Trophoblast cell (in vitro differentiated cells and primary cell): Measurements from ENCODE around the gene PCDHA3.
A peak's percentile ranks its signal among the peaks of the same experiment; 100 is the strongest.
"Not testable (repeated sequence)": the region's sequence is repeated elsewhere in the genome, so short reads cannot be mapped to it uniquely, and the experiment has no call there.

Experiments used
- DNase-seq, 2 donors: peaks; one replicate each; pipeline ENCODE4 v3.0.0-alpha.2; 2016
- H2AFZ ChIP-seq: 2 replicates; pipeline ENCODE4 v1.6.1; 2013; ENCODE audit warnings: low read length, moderate library complexity, mild to moderate bottlenecking; ENCODE audit not compliant: insufficient read depth, poor library complexity
- H2AK5ac ChIP-seq: 2 replicates; pipeline ENCODE4 v1.6.1; 2013; ENCODE audit warnings: mild to moderate bottlenecking, low read length
- H2BK120ac ChIP-seq: 2 replicates; pipeline ENCODE4 v1.6.1; 2013; ENCODE audit warnings: low read length, mild to moderate bottlenecking, moderate library complexity; ENCODE audit not compliant: insufficient read depth, poor library complexity
- H2BK12ac ChIP-seq: 2 replicates; pipeline ENCODE4 v1.6.1; 2013; ENCODE audit warnings: mild to moderate bottlenecking, low read length, moderate library complexity
- H2BK5ac ChIP-seq: 2 replicates; pipeline ENCODE4 v1.6.1; 2013; ENCODE audit warnings: low read length, low read depth, moderate library complexity, mild to moderate bottlenecking; ENCODE audit not compliant: poor library complexity
- H3K14ac ChIP-seq: 2 replicates; pipeline ENCODE4 v1.6.1; 2013; ENCODE audit warnings: mild to moderate bottlenecking, low read length
- H3K18ac ChIP-seq: 2 replicates; pipeline ENCODE4 v1.6.1; 2013; ENCODE audit warnings: mild to moderate bottlenecking, low read length
- H3K23ac ChIP-seq: 2 replicates; pipeline ENCODE4 v1.6.1; 2013; ENCODE audit warnings: low read length
- H3K27ac ChIP-seq: 2 replicates; pipeline ENCODE4 v1.5.1; 2013; ENCODE audit warnings: low read depth, mild to moderate bottlenecking, inconsistent platforms, low read length, moderate library complexity
- H3K27me3 ChIP-seq: 2 replicates; pipeline ENCODE4 v1.6.1; 2013; ENCODE audit warnings: inconsistent platforms, mild to moderate bottlenecking, low read length, moderate library complexity; ENCODE audit not compliant: insufficient read depth
- H3K36me3 ChIP-seq, 2 experiments: 1 replicate in 1 of 2; 2 replicates in 1 of 2; pipeline ENCODE4 v1.6.1; 2013; ENCODE audit warnings: low read length in 2 of 2, mild to moderate bottlenecking in 2 of 2, moderate library complexity in 1 of 2; ENCODE audit not compliant: insufficient read depth in 2 of 2, control insufficient read depth in 1 of 2
- H3K4ac ChIP-seq: 2 replicates; pipeline ENCODE4 v1.6.1; 2013; ENCODE audit warnings: low read depth, mild to moderate bottlenecking, low read length, moderate library complexity
- H3K4me1 ChIP-seq, 2 experiments: 1 replicate in 1 of 2; 2 replicates in 1 of 2; pipeline ENCODE4 v1.6.1; 2013; ENCODE audit warnings: low read length in 2 of 2, mild to moderate bottlenecking in 2 of 2, moderate library complexity in 1 of 2; ENCODE audit not compliant: insufficient read depth in 2 of 2, control insufficient read depth in 1 of 2
- H3K4me2 ChIP-seq: 2 replicates; pipeline ENCODE4 v1.6.1; 2013; ENCODE audit warnings: inconsistent platforms, mild to moderate bottlenecking, low read length, moderate library complexity
- H3K4me3 ChIP-seq: 2 replicates; pipeline ENCODE4 v1.5.1; 2013; ENCODE audit warnings: mild to moderate bottlenecking, low read depth, low read length, inconsistent platforms
- H3K79me1 ChIP-seq: one replicate; pipeline ENCODE4 v1.6.1; 2013; ENCODE audit warnings: low read length
- H3K79me2 ChIP-seq: 2 replicates; pipeline ENCODE4 v1.6.1; 2013; ENCODE audit warnings: low read length, mild to moderate bottlenecking; ENCODE audit not compliant: control insufficient read depth, insufficient read depth, poor library complexity
- H3K9ac ChIP-seq: 2 replicates; pipeline ENCODE4 v1.6.1; 2013; ENCODE audit warnings: mild to moderate bottlenecking, low read length
- H3K9me3 ChIP-seq: 2 replicates; pipeline ENCODE4 v1.6.1; 2013; ENCODE audit warnings: low read depth, mild to moderate bottlenecking, control low read depth, inconsistent platforms, low read length; ENCODE audit not compliant: insufficient read depth
- H4K12ac ChIP-seq: 2 replicates; pipeline ENCODE4 v1.6.1; 2013; ENCODE audit warnings: low read depth, mild to moderate bottlenecking, low read length, moderate library complexity
- H4K8ac ChIP-seq: 2 replicates; pipeline ENCODE4 v1.6.1; 2013; ENCODE audit warnings: low read depth, mild to moderate bottlenecking, low read length, moderate library complexity
- H4K91ac ChIP-seq: one replicate; pipeline ENCODE4 v1.6.1; 2013; ENCODE audit warnings: low read depth, mild to moderate bottlenecking, low read length, moderate library complexity
- WGBS: extraction: QIAGEN DNeasy Blood & Tissue Kit; methylation state at CpG from one replicate; pipeline ENCODE4 v1.1.7; 2013; ENCODE audit warnings: missing lambda C conversion rate; ENCODE audit not compliant: insufficient read length, insufficient coverage; ENCODE audit errors: extremely low coverage; 5-methylcytosine and 5-hydroxymethylcytosine counted together

Gene PCDHA3

GRCh38 chr5:140806834-140807775, 6.2 kb downstream of the PCDHA3 start, which contains the start of gene PCDHA4:
Gene PCDHA4 (plus strand): TSS chr5:140807068.
- Histone ChIP-seq H3K27ac (no peak within 1 kb of the TSS), H3K9ac (peak within 1 kb of the TSS; percentile 74), H2BK5ac (no peak within 1 kb of the TSS), H3K79me2 (no peaks in the 10 kb centered on the region), H3K9me3 (peaks cover 24% of the 10 kb centered on the region), H3K4me1 (no peaks in the 10 kb centered on the region), H4K8ac (peak within 1 kb of the TSS; percentile 77), H4K91ac (no peak within 1 kb of the TSS), H3K23ac (no peak within 1 kb of the TSS), H3K27me3 (no peaks in the 10 kb centered on the region), H2AFZ (peak within 1 kb of the TSS; percentile 77), H3K14ac (peak within 1 kb of the TSS; percentile 28), H2AK5ac (no peak within 1 kb of the TSS), H4K12ac (peak within 1 kb of the TSS; percentile 65), H3K79me1 (peaks cover 2% of the 10 kb centered on the region), H3K4me3 (peak within 1 kb of the TSS; percentile 80), H2BK12ac (no peak within 1 kb of the TSS), H2BK120ac (no peak within 1 kb of the TSS), H3K4me2 (peak within 1 kb of the TSS; percentile 70), H3K4ac (no peak within 1 kb of the TSS), H3K36me3 (peaks cover 2 to 6% of the 10 kb centered on the region in 2 experiments), H3K18ac (peak within 1 kb of the TSS; percentile 21)
- peak in 1 of 2 donors; percentile 2 for DNase-seq
- WGBS, result no CpG with 5 or more reads among the region's 47 CpGs

DNA sequence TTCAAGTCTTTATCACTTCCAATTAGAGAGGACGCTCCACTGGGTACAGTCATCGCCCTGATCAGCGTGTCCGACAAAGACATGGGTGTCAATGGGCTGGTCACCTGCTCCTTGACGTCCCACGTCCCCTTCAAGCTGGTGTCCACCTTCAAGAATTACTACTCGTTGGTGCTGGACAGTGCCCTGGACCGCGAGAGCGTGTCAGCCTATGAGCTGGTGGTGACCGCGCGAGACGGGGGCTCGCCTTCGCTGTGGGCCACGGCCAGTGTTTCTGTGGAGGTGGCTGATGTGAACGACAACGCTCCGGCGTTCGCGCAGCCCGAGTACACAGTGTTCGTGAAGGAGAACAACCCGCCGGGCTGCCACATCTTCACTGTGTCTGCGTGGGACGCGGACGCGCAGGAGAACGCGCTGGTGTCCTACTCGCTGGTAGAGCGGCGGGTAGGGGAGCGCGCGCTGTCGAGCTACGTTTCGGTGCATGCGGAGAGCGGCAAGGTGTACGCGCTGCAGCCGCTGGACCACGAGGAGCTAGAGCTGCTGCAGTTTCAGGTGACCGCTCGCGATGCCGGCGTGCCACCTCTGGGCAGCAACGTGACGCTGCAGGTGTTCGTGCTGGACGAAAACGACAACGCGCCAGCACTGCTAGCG, 7.5 kb downstream of the PCDHA3 start:
- not testable (repeated sequence) for H3K4me3 ChIP-seq, H4K91ac ChIP-seq, DNase-seq, H3K14ac ChIP-seq, H3K9ac ChIP-seq, H4K8ac ChIP-seq, H3K79me2 ChIP-seq, H2AFZ ChIP-seq, H2BK12ac ChIP-seq, H2AK5ac ChIP-seq, H2BK5ac ChIP-seq, H2BK120ac ChIP-seq, H3K23ac ChIP-seq, H3K27ac ChIP-seq, H3K4me2 ChIP-seq, H3K79me1 ChIP-seq, H3K4ac ChIP-seq, H3K18ac ChIP-seq, H3K27me3 ChIP-seq, H4K12ac ChIP-seq, H3K4me1 ChIP-seq, H3K36me3 ChIP-seq
- H3K9me3 ChIP-seq, result peaks cover 11% of the 10 kb centered on the region
- no CpG with 5 or more reads among the region's 62 CpGs for WGBS

DNA sequence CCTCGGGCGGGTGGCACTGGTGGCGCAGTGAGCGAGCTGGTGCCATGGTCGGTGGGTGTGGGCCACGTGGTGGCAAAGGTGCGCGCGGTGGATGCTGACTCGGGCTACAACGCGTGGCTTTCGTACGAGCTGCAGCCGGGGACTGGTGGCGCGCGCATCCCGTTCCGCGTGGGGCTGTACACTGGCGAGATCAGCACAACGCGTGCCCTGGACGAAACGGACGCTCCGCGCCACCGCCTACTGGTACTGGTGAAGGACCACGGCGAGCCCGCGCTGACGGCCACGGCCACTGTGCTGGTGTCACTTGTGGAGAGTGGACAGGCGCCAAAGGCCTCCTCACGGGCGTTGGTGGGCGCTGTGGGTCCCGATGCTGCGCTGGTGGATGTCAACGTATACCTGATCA, 8.0 kb downstream of the PCDHA3 start:
- Histone ChIP-seq H3K9ac (no peak overlapping the region), H3K4me3 (no peak overlapping the region), H4K8ac (no peak overlapping the region), H3K18ac (no peak overlapping the region), H3K4me2 (no peak overlapping the region), H2AK5ac (no peak overlapping the region), H3K79me1 (peaks cover 2% of the 10 kb centered on the region), H3K27ac (no peak overlapping the region), H2BK120ac (no peak overlapping the region), H3K23ac (no peak overlapping the region), H3K4me1 (no peaks in the 10 kb centered on the region), H3K9me3 (peaks cover 11% of the 10 kb centered on the region), H3K14ac (no peak overlapping the region), H3K36me3 (peaks cover 0 to 2% of the 10 kb centered on the region in 2 experiments), H3K27me3 (no peaks in the 10 kb centered on the region), H2AFZ (no peak overlapping the region), H4K91ac (no peak overlapping the region), H3K79me2 (no peaks in the 10 kb centered on the region), H2BK5ac (no peak overlapping the region), H3K4ac (no peak overlapping the region), H4K12ac (no peak overlapping the region), H2BK12ac (no peak overlapping the region)
- DNase-seq, result no peak
- WGBS, result no CpG with 5 or more reads among the region's 43 CpGs

GRCh38 chr5:140821375-140822280, 20.8 kb downstream of the PCDHA3 start, which contains the start of gene PCDHA5:
Gene PCDHA5 (plus strand): TSS chr5:140821613.
- H3K27me3 ChIP-seq, result no peaks in the 10 kb centered on the region
- no peak within 1 kb of the TSS for H3K9ac ChIP-seq
- H3K4me1 ChIP-seq, result no peaks in the 10 kb centered on the region
- no peak within 1 kb of the TSS for H2AK5ac ChIP-seq
- H3K4me2 ChIP-seq, result no peak within 1 kb of the TSS
- H4K8ac ChIP-seq, result no peak within 1 kb of the TSS
- H4K12ac ChIP-seq, result no peak within 1 kb of the TSS
- no peak within 1 kb of the TSS for H3K27ac ChIP-seq
- no peaks in the 10 kb centered on the region for H3K79me2 ChIP-seq
- H2AFZ ChIP-seq, result no peak within 1 kb of the TSS
- H3K4ac ChIP-seq, result no peak within 1 kb of the TSS
- H3K4me3 ChIP-seq, result no peak within 1 kb of the TSS
- H4K91ac ChIP-seq, result no peak within 1 kb of the TSS
- H3K79me1 ChIP-seq, result no peaks in the 10 kb centered on the region
- peak in 1 of 2 donors; percentile 12 for DNase-seq
- no peak within 1 kb of the TSS for H3K14ac ChIP-seq
- no peak within 1 kb of the TSS for H3K23ac ChIP-seq
- peaks cover 7 to 8% of the 10 kb centered on the region in 2 experiments for H3K36me3 ChIP-seq
- H2BK120ac ChIP-seq, result no peak within 1 kb of the TSS
- peaks cover 3% of the 10 kb centered on the region for H3K9me3 ChIP-seq
- no peak within 1 kb of the TSS for H2BK5ac ChIP-seq
- no peak within 1 kb of the TSS for H3K18ac ChIP-seq
- H2BK12ac ChIP-seq, result no peak within 1 kb of the TSS
- 100% methylated on average over 1 of the region's 39 CpGs for WGBS
